ENCODE measurements around the gene STXBP2.

Gene STXBP2

DNA sequence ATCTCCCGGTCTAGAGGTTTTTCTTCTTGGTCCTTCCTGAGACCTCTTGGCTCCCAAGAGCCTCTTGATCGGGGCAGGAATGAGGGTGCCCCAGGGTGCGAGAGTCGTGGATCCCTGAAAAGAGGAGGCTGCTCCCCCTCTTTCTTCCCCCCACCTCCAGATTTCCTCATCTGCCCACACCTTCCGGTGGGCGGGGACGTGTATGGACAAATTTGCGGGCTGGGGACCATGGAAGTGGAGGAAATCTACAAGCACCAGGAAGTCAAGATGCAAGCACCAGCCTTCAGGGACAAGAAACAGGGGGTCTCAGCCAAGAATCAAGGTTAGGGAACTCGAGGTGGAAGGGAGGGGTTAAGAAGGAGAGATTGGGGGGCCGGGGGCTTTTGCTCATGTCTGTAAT is 39.9 kb downstream of the STXBP2 start, which contains the start of gene MCEMP1:
Gene MCEMP1 (plus strand): TSS at position 237 of the 400 bp plus-strand sequence. CDS start 31 bp downstream, at position 268.
- H3K4me3 ChIP-seq (ENCODE audit: low read length), result no peak within 1 kb of the TSS
- TF ChIP-seq CTCF (conservative IDR thresholded peaks at IDR 0.05; ENCODE audit: low read depth, low read length), result no peak
- no peak for DNase-seq (ENCODE audit: low read depth)

GRCh38 chr19:7677669-7678311 is 40.9 kb downstream of the STXBP2 start:
- no peak for DNase-seq (ENCODE audit: low read depth)
- no peak overlapping the region for H3K4me3 ChIP-seq (ENCODE audit: low read length)
- no peak for TF ChIP-seq CTCF (conservative IDR thresholded peaks at IDR 0.05; ENCODE audit: low read depth, low read length)

DNA sequence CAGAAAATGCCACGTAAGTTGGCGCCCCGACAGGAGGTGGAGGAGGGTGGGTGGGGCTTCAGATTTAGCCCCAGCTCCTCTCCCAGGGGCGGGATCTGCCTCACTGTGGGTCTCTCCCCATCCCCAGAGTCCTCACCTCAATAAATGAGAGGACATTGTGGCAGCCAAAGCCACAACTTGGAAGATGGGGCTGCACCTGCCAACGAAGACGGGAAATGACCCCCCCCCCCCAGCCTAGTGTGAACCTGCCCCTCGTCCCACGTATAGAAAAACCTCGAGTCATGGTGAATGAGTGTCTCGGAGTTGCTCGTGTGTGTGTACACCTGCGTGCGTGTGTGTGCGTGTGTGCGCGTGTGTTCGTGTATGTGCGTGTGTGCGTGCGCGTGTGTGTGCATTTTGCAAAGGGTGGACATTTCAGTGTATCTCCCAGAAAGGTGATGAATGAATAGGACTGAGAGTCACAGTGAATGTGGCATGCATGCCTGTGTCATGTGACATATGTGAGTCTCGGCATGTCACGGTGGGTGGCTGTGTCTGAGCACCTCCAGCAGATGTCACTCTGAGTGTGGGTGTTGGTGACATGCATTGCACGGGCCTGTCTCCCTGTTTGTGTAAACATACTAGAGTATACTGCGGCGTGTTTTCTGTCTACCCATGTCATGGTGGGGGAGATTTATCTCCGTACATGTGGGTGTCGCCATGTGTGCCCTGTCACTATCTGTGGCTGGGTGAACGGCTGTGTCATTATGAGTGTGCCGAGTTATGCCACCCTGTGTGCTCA is 42.3 kb downstream of the STXBP2 start:
- no peak for DNase-seq (ENCODE audit: low read depth)
- no peak overlapping the region for H3K4me3 ChIP-seq (ENCODE audit: low read length)
- TF ChIP-seq CTCF (conservative IDR thresholded peaks at IDR 0.05; ENCODE audit: low read depth, low read length), result no peak

DNA sequence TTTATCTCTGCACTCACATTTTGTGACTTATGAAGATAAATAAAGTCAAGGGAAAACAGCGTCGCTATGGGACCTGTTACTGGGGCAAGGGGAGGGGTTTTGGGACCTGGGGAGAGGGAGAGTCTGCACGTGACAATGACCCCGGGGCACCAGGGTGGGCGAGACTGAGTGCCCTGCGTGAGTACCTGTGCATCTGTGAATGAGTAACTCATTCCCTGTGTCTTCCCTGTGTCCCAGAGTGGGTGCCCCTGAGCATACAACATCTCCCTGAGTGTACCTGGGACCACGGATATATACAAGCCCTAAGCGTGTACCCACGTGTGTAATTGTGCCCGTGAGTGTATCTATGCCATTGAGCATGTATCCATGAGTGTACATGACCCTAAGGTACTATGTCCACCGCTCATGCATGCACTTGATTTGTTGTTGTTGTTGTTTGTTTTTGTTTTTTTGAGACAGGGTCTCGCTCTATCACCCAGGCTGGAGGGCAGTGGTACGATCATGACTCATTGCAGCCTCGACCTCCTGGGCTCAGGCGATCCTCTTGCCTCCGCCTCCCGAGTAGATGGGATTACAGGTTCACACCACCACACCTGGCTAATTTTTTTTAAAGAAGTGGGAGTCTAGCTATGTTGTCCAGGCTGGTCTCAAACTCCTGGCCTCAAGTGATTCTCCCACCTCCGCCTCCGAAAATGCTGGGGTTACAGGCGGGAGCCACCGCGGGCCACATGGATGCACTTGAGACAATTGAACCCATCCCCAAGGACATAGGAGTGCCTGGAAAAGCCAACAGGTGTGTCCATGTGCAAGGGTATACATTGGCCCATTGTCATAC is 43.1 kb downstream of the STXBP2 start:
- TF ChIP-seq CTCF (conservative IDR thresholded peaks at IDR 0.05; ENCODE audit: low read depth, low read length), result no peak
- no peak for DNase-seq (ENCODE audit: low read depth)
- peak overlapping the region; percentile 87 for H3K4me3 ChIP-seq (ENCODE audit: low read length)

DNA sequence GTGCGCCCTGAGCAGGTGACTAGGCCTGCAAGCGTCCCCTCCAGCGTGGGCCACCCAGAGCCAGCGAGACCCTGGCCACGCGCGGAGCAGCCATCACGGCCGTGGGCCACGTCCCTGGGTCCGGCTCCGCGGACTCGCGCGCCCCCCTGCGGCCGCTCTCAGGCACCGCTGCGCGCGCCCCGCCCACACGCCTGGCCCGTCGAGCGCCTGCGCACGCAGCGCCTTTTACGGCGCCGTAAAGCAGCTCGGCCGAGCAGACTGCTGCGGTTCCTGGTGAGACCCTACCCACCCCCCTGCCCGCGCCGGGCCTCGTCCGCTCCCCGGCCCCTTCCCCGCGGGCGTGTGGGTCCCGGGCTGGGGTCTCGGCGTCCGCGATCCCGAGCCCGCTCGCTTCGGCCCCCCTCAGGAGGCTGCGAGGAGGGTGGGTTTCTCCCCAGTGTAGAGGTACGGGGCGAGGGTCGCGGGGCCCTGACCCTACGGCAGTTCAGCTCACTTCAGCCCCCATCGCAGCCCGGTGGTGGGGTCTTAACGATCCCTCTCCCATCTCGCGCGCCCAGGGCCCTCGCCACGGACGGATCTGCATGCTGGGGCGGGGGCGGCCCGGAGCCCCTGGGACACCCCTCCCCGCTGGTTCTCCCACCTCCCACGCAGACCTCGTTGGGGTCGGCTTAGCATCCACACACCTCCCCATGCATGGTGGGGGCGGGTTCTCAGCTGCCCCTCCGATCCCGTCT is 43.9 kb downstream of the STXBP2 start, which contains the start of gene TRAPPC5:
Gene TRAPPC5 (plus strand): TSS at position 228 of the 734 bp plus-strand sequence. CDS start 1,421 bp downstream, outside the sequence.
- peak; percentile 60 for TF ChIP-seq CTCF (conservative IDR thresholded peaks at IDR 0.05; ENCODE audit: low read depth, low read length)
- peak within 1 kb of the TSS; percentile 87 for H3K4me3 ChIP-seq (ENCODE audit: low read length)
- DNase-seq (ENCODE audit: low read depth), result peak; percentile 29

- TF ChIP-seq CTCF (conservative IDR thresholded peaks at IDR 0.05; ENCODE audit: low read depth, low read length), result peak; percentile 69
- DNase-seq (ENCODE audit: low read depth), result peak; percentile 22
- H3K4me3 ChIP-seq (ENCODE audit: low read length), result peak overlapping the region; percentile 87
Measured at GRCh38 chr19:7681340-7682174, 44.6 kb downstream of the STXBP2 start.

Measured in retinal pigment epithelial cell (primary cell).